GM19468 (cell line): Measurements from ENCODE around the gene TPP1.

Source experiments
- ATAC-seq: cut with Tn5 transposase; IDR thresholded peaks from one replicate; pipeline ENCODE4 v1.9.1; 2021; ENCODE audit warnings: mild to moderate bottlenecking, moderate library complexity, moderate number of reproducible peaks; ENCODE audit not compliant: unreplicated experiment; ENCODE audit errors: extremely low read depth

TPP1 gene

DNA sequence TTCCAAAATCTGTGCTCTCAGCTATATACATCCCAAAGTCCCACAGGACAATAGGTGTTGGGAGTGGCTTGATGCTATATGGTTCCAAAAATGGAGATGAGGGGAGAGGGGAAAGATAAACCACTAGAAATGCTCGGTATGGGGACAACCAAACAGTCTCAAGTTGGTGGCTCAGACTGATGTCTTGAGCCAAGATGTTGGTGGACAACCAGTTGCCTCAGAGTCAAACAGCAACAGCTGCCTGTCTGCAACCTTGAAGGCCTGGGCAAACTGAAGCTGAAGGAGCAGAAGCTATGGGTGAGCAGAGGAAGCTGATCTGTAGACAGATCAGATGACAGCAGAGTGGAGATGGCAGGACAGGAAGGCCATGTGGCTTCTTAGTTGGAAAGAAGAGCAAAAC, 19.8 kb downstream of the TPP1 start:
- ATAC-seq, result no peak

DNA sequence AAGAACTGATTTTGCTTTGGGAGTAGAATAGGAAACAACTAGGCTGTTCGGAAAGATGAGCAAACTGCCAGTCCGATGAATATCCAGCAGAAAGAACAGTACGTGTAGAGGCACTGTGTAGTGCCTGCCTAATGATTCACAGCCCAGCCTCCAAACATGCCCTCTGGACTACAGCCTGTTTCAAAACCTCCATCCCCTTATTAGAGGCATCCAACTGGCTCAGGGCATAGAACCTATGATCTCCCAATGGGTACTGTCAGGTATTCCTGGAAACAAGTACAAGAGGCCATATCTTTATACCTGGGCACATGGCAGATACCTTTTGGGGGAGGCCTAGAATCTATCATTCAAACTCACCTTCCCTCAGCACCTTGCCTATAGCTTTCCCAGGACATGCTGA, 20.7 kb downstream of the TPP1 start:
- no peak for ATAC-seq

DNA sequence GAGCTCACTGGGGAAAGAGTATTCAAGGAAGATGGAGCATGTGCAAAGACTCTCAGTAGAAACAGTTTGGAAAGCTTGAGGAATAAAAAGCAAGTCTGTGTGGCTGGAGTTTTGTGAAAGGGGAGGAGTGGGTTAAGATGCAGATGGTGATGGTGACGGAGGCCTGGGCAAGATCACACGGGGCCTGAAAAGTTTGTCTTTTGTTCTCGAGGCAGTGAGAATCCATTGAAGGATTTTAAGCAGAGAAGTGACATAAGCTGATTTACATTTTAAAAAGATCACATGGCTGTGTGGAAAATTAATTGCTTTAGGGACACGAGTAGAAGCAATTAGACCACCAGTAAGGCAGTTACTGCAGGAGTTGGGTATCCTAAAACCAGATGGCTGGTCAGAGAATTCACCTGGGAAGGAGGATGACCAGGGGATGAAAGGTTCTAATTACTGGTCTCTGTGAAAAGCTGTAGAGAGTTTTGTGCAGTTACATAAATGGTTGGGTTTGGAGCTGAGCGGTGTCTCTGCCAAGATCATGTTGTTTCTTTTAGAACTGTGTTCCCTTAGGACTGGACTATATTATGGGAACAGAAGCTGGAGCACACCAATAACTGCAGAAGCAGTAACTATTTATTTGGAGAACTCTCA, 22.9 kb downstream of the TPP1 start:
- ATAC-seq, result no peak

DNA sequence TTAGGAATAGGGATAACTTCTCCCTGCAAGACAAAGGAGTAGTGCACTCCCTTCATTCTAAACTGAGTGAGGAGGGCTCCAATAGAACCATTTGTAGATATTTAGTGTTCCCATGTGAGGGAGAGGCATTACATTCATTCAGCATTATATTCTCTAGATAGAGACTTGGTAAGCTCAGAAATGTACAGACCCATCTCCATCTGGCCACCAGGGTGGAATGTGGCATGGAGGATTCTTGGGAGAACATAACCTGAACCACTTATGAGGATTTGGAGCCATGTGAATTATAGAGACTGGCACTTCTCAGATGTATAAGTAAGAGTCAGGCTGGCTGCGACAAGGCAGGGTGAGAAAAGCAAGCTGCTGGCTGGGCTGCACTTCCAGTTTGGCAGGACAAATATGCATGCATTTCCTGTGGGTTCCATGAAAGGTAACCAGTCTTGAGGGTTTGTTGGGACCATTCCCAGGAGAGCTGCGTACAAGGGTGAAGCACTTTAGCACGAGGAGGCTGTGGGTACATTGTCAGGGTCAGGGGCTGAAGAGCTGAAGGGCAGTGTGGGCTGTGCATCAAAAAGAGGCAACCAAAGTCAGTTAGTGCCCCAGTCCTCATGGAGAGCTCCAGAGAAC, 25.0 kb downstream of the TPP1 start:
- ATAC-seq, result no peak

DNA sequence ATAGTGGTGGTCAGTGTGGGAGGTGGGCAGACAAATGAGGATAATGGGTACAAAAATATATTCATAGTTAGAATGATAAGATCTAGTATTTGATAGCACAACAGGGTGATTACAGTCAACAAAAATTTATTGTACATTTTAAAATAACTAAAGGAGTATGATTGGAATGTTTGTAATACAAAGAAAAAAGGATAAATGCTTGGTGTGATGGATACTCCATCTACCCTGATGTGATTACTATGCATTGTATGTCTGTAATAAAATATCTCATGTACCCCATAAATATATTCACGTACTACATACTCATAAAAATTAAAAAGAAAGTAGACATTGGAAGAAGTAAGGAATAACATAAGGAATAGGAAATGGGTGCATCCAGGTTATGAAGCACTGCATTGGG, 31.2 kb downstream of the TPP1 start:
- no peak for ATAC-seq

DNA sequence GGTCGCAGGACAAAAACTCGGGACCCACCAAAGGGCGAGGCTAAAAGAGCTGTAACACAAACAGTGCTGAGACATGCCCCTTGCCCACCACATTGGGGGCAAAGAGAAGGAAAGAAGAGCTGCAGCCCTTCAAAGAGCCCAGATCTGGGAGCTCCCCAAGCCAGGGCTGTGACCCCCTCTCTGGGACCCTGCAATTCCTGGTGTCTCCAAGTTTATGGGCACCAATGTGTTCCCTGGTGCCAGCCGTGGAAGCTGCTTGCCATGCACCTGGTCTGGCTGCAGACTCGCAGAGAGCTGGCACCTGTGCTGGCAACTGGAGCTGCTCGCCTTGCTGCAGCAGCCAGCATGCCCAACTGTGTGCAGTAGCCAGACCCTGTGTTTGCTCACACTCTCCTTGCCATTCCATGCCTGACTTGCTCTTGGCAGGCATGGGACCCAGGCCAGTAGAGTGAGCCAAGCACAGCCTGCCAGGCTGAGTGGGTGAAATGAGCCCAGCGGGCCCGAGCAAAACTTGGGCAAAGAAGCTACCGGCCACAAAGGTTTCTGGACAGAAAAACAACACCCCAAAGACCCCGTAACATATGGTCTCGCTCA, 31.8 kb downstream of the TPP1 start:
- no peak for ATAC-seq

DNA sequence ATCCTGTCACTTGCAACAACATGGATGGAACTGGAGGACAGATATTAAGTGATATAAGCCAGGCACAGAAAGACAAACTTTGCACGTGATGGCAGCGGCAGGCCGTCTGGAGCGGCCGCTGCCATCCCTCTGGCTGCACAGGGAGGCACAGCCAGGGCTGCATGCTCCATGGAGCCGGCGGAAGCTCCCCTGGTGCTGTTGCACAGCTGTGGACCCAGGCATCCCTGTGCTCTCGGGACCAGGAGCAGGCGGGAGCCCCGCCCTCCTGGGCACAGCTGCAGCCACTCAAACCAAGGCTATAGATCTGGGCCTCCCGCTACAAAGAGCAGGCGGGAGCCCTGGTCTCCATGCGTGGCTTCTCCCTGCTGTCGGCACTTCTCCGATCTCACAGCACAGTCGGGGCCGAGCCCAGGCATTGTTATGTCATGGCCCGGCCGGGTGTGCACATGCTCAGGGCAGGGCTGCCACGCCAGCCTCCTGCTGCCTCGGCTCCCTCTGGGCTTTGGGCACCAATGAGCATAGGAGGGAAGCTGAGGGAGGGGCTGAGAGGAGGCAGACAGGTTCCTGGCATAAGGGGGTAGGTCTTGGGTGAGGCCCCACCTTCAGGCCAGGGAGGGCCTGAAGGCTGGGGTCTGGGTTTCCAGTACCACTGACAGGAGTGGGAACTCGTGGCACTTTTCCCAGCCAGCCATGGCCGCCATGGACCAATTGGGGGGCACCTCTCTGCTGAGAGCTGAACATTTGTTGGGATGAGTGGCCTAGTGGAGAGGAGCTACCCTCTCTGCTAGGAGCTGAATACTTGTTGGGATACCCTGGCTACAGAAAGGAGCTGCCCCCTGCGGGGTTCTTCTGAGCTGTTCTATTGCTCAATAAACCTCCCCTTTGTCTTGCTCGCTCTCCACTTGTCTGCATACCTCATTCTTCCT, 32.5 kb downstream of the TPP1 start:
- no peak for ATAC-seq

DNA sequence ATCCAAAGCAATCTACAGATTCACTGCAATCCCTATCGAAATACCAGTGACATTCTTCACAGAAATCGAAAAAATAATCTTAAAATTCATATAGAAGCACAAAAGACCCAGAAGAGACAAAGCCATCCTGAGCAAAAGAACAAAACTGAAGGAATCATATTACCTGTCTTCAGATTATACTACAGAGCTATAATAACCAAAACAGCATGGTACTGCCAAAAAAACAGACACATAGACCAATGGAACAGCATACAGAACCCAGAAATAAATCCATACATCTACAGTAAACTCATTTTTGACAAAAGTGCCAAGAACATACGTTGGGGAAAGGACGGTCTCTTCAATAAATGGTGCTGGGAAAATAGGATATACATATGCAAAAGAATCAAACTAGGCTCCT, 34.7 kb downstream of the TPP1 start:
- ATAC-seq, result no peak

DNA sequence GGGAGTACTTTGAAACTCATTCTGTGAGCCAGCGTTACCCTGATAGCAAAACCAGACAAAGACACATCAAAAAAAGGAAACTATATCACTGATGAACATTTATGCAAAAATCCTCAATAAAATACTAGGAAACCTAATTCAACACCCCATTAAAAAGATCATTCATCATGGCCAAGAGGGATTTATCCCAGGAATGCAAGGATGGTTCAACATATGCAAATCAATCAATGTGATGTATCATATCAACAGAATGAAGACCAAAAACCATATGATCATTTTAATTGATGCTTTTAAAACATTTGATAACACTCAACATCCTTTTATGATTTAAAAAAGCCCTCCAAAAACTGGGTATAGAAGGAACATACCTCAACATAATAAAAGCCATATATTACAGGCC, 35.6 kb downstream of the TPP1 start:
- ATAC-seq, result no peak

DNA sequence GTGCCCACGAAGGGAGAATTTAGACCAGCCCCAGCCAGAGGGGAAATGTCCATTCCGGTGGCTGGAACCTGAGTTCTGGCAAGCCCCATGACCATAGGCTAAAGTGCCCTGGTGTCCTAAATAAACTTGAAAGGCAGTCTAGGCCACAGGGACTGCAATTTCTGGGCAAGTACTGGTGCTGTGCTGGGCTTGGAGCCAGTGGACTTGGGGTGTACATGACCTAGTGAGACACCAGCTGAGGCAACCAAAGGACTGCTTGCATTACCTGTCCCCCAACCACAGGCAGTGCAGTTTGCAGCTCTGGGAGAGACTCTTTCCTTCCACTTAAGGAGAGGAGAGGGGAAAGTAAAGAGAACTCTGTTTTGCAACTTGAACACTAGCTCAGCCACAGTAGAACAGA, 39.5 kb downstream of the TPP1 start:
- no peak for ATAC-seq

DNA sequence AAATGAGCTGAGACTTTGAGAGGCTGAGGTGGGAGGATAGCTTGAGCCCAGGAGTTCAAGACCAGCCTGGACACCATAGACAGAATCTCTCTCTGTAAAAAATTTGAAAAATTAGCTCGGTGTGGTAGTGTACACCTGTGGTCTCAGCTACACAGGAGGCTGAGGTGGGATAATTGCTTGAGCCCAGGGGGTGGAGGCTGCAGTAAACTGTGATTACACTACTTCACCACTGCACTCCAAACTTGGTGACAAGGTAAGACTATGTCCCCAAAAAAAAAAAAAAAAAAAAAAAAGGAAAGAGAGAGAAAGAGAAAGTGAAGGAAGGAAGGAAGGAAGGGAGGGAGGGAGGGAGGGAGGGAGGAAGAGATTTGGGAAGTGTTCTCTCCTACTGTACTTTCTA, 41.1 kb downstream of the TPP1 start:
- no peak for ATAC-seq

DNA sequence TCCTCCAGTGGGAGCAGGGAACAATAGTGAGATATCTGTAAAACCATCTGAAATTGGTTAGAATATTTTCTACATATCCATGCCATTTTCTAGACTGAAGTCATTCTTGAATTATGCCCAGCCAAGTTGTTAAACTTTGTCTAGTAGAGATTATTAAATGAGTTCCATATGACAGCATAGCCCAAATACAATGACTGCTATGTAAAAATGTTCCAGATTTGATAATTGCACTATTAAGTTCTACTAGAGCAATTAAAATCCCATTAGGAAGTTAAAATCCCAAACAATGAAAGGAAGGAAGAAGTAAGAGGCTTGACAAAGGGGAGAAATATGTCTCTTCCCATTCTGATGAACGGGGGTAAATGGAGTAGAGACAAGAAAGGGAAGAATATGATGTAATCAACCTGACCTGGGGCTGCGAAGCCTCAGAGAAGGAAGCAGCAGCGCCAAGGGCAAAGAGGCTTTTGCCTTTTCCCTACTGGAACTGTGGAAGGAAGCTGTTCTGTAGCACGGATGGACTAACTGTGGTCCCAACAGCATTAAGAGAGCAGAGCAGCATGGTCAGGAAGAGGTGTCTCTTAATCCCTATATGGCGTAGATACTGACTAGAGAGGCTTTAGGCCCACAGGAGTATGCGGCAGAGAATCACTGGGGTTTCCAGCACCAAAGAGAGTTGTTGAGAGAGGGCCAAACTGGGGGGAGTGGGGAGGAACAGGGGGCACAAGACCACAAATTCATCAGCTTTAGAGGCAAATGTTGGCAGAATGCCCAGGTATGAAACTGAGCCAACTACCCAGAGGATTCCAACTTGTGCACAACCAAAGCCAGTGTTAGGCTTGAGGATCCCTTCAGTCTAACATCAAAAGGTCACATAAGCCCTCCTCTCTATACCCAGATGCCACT, 42.5 kb downstream of the TPP1 start:
- no peak for ATAC-seq

DNA sequence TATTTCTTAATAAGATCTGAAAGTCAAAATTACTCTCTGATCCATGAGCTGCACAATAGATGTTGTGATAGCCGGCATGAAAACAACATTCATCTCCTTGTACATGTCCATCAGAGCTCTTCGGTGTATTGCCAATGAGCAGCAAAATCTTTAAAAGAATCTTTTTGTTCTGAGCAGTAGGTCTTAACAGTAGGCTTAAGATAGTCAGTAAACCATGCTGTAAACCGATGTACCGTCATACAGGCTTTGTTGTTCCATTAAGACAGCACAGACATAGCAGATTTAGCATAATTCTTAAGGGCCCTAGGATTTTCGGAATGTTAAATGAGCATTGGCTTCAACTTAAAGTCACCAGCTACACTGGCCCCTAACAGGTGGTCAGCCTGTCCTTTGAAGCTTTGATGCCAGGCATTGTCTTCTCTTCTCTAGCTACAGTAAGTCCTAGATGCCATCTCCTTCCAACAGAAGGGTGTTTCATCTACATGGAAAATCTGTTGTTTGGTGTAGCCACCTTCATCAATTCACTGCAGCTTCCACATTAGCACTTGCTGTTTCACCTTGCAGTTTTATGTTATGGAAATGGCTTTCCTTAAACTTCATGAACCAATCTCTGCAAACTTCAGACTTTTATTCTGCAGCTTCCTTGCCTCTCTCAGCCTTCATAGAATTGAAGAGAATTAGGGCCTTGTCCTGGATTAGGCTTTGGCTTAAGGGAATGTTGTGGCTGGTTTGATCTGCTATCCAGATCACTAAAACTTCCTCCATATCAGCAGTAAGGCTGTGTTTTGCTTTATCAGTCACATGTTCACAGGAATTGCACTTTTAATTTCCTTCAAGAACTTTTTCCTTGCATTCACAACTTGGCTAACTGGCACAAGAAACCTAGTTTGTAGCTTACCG, 44.2 kb downstream of the TPP1 start:
- ATAC-seq, result no peak

DNA sequence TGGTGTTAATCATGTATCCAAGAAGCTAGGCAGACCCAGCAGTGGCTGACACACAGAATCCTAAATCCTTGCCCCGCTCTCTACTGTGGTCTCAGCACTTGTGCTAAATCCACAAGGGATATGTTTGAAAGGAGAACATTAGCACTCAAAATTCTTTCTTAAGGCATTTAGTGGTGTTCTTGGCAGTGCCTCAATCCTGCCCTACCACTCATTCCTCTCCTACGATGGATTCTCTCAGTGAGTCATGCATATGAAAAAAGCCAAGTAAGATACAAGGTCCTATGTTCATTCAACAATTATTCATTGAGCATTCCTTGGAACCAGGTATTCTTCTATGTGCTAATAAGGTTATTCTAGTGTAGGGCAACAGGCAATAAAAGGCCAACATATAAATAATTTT, 47.0 kb downstream of the TPP1 start:
- no peak for ATAC-seq

DNA sequence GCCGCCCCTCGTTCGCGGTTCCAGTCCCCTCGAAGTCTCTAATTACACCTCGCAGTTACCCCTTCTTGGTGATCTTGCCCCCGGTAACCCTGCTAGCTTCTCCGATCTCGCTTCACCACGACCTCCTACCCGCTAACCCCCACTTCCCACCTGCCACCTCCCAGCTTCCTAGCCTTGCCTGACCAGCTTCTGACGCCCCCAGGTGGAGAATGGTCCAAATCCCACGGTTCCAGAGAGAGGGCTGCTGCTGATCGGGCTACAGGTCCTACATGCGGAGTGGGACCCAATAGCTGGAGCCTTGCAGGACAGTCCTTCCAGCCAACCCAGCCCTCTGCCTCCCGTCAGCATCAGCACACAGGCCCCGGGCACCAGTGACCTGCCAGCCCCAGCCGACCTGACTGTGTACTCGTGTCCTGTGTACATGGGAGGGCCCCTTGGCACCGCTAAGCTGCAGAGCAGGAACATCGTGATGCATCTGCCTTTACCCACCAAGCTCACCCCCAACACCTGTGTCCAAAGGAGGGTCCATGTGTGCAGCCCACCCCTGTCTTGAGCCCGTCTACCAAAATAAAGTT, 47.7 kb downstream of the TPP1 start:
- no peak for ATAC-seq

DNA sequence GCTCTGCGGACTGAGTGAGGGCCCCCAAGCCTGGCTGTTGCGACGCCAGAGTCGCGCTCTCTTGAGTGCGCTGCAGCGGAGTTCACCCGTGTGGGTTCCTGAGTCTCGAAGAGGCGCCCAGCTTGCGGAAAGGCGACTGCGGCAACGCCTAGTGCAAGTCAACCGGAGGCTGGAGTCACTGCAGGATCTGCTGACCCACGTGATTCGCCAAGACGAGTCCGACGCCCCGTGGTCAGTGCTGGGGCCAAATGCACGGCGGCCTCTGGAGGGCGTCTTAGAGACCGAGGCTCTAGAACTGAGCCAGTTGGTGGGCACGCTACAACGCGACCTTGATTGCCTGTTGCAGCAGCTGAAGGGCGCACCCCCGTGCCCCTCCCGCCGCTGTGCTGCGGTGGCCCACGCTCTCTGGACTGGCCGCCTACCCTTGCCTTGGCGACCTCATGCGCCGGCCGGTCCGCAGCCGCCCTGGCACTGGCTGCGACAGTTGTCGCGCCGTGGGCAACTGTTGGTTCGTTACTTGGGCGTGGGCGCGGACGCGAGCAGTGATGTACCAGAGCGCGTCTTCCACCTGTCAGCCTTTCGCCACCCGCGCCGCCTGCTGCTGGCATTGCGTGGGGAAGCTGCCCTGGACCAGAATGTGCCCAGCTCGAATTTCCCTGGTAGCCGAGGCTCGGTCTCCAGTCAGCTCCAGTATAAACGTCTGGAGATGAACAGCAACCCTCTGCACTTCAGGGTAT, 48.4 kb downstream of the TPP1 start:
- no peak for ATAC-seq

DNA sequence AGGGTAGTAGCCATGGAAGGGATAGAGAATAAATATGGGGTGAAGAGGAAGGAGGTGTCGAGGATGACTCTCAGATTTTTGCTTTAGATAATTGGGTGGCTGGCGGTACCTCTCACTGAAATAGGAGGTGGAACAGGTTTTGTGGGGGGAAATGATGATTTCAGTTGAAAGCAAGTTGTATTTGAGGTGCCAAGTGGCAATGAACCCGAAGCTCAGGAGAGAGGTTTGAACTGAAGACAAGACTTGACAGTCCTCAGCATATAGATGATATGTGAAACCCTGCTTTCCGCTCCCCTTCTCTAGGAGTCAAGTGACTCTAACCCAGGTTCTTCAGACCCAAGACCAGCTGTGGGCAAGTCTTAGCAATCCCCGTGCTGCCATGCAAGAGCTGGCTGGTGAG, 49.5 kb downstream of the TPP1 start:
- no peak for ATAC-seq
